Measurements from ENCODE around the gene IL25.

The IL25 gene

DNA sequence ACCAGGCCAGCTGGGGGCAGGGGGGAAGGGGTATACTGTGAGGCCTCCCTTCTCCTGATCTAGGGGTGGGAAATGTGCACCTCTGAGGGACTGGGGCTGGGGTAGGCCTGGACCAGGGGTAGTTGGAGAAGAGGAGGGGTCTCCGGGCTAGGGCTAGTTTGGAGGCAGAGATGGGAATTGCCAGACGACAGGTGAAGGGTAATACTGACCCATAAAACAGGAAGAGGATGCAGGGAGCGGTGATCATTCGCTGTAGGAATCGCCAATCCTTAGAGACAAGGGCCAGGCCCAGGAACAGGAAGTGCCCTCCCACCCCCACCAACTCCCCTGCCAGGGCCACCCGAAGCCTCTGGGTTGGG is 24.3 kb upstream of the IL25 start:
- no peak overlapping the region for H3K4me3 ChIP-seq (replicated peaks in 1 of 2; ENCODE audit: low read depth in 2 of 2, low read length in 2 of 2)
- no peak for DNase-seq (ENCODE audit: low read depth in 2 of 2)
- TF ChIP-seq, protein P1, sequence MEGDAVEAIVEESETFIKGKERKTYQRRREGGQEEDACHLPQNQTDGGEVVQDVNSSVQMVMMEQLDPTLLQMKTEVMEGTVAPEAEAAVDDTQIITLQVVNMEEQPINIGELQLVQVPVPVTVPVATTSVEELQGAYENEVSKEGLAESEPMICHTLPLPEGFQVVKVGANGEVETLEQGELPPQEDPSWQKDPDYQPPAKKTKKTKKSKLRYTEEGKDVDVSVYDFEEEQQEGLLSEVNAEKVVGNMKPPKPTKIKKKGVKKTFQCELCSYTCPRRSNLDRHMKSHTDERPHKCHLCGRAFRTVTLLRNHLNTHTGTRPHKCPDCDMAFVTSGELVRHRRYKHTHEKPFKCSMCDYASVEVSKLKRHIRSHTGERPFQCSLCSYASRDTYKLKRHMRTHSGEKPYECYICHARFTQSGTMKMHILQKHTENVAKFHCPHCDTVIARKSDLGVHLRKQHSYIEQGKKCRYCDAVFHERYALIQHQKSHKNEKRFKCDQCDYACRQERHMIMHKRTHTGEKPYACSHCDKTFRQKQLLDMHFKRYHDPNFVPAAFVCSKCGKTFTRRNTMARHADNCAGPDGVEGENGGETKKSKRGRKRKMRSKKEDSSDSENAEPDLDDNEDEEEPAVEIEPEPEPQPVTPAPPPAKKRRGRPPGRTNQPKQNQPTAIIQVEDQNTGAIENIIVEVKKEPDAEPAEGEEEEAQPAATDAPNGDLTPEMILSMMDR (IDR thresholded peaks at IDR 0.05; ENCODE audit: low read depth, low read length), result no peak

DNA sequence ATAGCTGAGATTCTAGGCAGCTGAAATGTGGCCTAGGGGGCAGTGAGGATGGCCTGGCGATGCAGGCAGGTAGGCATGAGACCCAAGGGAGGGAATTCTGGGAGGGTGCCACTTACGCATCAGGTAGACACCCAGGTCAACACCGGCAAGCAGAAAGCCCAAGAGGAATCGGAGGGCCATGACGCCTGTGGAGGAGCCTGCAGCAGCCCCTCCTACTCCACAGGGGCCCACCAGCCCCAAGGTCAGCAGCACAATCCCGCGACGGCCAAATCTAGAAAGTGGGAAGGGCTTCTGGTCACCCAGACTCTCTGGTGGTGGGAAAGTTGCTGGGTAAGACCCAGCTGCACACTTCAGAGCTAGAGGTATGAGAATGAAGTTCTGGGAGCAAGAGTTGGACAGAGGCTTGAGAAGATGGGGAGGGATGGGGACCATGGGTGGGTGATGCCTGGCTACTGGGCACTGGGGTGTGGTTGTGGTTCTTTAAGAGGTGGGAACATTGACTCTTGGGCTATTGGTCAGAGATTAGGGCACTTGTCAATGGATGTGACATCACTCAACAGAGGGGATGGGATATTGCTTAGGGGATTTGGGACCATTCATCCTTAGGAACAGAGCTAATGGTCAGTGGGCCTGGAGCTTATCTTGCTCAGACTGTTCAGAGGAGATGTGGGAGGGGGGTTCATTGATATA is 23.3 kb upstream of the IL25 start:
- TF ChIP-seq, protein P1 (IDR thresholded peaks at IDR 0.05; ENCODE audit: low read depth, low read length), result no peak
- no peak overlapping the region for H3K4me3 ChIP-seq (replicated peaks in 1 of 2; ENCODE audit: low read depth in 2 of 2, low read length in 2 of 2)
- DNase-seq (ENCODE audit: low read depth in 2 of 2), result no peak

DNA sequence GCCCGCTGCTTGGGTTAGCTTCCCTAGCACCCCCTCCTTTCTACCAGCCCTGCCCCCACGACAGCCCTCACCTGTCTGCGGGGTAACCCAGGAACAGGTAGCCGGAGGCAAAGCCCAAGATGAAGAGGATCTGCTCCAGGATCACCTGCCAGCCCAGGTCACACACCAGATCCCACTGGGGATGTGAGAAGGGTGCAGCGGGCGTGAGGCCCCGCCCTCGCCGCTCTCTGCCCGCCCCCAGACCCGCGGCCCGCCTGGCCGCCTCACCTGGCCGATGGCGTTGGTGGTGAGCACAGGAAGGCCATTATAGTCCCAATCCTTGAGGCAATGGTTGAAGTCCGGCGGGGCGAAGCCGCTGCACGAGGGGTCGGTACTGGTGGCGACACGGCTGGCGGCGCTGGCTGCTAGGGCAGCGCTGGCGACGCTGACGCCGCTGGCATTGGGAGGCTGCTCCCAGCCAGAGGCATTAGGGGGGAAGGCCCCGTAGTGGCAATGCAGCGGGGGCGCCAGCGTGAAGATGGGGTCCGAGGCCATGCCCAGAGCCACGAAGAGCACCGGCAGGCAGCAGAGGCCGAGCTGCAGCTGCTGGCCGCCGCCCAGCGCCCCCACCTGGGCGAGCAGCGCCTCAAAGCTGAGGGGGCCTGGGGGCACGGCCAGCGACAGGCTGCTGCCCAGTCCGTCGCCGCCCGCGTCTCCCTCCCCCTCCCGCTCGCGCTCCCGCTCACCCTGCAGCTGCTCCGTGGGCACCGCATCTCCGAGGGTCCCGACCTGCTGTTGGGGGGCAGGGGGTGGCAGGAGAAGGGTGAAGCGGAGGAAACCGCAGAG is 20.7 kb upstream of the IL25 start:
- no peak for DNase-seq (ENCODE audit: low read depth in 2 of 2)
- peak overlapping the region; percentile 66 to 67 for H3K4me3 ChIP-seq (replicated peaks in 1 of 2; ENCODE audit: low read depth in 2 of 2, low read length in 2 of 2)
- TF ChIP-seq, protein P1 (IDR thresholded peaks at IDR 0.05; ENCODE audit: low read depth, low read length), result no peak

DNA sequence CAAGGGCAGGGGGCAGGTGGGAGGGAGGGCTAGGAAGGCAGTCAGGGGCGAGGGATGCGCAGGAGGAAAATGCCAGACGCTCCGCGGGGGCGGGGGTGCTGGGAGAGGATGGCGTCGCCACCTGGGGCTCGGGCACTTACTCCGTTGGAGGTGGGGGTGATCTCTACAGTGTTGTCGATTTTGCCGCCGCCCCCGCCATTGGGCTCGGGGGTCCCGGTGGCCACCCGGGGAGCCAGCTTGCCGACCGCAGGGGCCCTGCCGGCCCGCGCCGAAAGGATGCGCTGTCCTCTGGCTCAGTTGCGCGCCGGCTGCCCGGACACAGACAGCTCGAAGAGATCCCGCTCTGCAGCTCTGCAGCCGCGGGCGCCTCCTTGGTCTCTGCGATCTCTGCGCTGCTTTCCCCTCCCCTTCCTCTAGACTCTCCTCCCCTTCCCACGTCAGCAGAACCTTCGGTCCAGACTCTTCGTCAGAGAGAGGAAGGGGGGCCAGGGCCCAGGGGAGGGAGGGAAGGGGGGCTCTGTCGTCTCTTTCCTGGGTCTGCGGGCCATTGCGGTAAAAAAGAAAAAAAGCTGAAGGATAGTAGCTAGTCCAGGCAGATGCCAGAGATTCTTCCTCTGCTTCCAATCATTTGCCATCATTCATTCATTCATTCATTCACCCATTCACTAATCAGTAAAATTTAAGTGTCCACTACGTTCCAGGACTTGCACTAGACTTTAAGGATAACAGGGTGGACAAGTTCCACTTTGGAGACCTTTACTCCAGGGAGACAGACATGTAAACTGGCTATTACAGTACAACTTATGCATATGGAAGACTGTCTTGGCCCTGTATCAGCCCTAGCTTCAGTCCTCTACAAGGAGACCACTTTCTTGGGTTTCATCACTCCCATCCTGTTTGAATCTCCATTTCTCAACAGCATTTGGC is 19.8 kb upstream of the IL25 start, which contains the start of gene SLC22A17:
SLC22A17 (minus strand) TSS at position 382 of the 927 bp plus-strand sequence.
- TF ChIP-seq, protein P1 (IDR thresholded peaks at IDR 0.05; ENCODE audit: low read depth, low read length), result no peak
- DNase-seq (ENCODE audit: low read depth in 2 of 2), result peak; percentile 84 to 85
- peak within 1 kb of the TSS; percentile 66 to 67 for H3K4me3 ChIP-seq (replicated peaks in 1 of 2; ENCODE audit: low read depth in 2 of 2, low read length in 2 of 2)

DNA sequence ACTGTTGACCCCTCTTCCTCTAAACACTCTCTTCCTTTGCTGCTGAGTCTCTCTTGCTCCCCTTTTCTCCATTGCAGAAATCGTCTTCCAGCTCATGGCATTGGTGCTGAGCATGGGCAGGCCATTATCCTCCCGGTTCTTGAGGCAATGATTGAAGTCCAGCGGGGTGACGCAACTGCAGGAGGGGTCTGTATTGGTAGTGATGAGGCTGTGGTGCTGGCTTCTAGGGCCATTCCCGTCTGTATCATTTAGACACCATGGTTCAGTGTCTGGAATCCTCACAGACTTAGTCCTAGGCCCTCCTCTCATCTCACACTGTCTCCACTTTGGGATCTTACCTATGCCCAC is 19.2 kb upstream of the IL25 start:
- no peak overlapping the region for H3K4me3 ChIP-seq (replicated peaks in 1 of 2; ENCODE audit: low read depth in 2 of 2, low read length in 2 of 2)
- DNase-seq (ENCODE audit: low read depth in 2 of 2), result no peak
- TF ChIP-seq, protein P1 (IDR thresholded peaks at IDR 0.05; ENCODE audit: low read depth, low read length), result no peak

DNA sequence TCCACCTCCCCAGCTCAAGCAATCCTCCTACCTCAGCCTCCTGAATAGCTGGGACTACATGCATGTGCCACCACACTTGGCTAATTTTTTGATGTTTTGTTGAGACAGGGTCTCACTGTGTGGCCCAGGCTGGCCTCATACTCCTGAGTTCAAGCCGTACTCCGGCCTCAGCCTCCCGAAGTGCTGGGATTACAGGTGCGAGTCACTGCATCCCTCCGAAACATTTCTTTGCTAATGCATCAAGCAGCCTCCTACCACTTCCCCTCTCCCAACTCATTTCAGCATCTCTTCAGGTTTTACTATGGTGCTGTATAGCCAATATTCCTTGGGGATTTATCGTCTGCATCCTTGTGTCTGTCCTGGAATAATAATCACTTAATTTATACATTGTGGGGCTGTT is 17.6 kb upstream of the IL25 start:
- TF ChIP-seq, protein P1 (IDR thresholded peaks at IDR 0.05; ENCODE audit: low read depth, low read length), result no peak
- DNase-seq (ENCODE audit: low read depth in 2 of 2), result no peak
- no peak overlapping the region for H3K4me3 ChIP-seq (replicated peaks in 1 of 2; ENCODE audit: low read depth in 2 of 2, low read length in 2 of 2)
